Stimulated activated CD4-positive, alpha-beta T cell treated with anti-CD3 and anti-CD28 coated beads, Interleukin-12 subunit alpha, Interleukin-12 subunit beta, amount 100 ng/mL, for 4 hours (primary cell): Measurements from ENCODE around the gene DAPK1.

Experiments used
- DNase-seq: peaks from one replicate; pipeline ENCODE4 v3.0.0-alpha.2; 2020

Gene DAPK1

DNA sequence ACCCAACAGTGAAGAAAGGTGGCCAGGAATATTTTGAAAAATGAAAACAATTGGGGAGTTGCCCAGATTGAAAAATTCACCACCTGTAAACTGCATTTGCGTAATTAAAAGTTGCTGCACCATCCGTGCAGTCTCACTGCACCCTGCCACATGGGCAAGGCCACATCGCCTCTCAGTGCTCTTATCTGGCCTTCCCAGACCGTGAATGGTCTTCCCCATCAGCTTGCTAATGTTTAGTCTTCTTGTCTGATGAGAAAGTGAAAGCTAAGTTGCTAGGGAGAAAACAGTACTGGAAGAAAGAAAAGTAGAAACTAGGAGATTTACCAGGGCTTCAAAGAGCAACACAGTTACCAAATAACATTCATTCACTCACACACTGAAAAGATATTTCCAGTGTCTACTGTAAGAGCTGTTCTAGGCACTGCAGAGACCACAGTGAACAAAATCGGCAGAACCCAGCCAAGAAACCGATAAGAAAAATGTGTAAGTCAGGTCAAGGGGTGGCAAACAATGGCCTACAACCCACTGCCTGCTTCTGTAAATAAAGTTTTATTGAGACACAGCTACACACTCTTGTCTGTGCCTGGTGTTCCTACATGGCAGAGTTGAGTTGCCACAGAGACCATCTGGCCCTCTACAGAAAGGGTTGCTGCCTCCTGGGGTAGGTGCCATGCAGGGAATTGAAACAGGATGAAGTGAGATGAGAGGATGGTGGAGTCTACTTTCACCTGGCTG lies 177.1 kb downstream of the DAPK1 start:
- no peak for DNase-seq

DNA sequence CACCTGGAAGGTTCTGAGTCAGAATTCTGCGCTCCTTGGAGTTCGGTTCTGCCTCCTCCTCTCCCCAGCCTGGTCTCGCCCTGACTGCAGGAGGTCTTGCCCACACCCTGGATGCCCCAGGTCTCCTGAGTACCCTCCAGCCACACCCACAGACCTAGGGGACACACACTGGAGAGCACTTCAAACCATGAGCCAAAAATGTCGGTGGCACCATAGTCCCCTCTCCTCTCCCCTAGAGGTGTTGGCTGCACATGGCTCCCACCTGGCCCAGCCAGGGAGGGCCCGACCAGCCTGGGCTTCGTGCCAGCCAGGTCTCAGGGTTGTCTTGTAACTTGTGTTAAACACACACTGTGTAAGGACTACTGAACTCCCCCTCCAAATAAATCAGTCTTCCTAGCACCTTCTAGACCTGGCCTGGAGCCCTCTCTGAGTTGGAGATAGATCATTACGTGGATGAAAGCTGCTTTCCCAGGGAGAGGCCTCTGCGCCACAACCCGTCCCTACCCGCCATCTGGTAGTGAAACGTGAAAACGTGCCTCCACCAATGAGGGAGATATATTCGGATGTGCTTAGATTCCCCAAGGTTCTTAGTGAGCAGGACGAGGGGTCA lies 178.3 kb downstream of the DAPK1 start:
- no peak for DNase-seq

DNA sequence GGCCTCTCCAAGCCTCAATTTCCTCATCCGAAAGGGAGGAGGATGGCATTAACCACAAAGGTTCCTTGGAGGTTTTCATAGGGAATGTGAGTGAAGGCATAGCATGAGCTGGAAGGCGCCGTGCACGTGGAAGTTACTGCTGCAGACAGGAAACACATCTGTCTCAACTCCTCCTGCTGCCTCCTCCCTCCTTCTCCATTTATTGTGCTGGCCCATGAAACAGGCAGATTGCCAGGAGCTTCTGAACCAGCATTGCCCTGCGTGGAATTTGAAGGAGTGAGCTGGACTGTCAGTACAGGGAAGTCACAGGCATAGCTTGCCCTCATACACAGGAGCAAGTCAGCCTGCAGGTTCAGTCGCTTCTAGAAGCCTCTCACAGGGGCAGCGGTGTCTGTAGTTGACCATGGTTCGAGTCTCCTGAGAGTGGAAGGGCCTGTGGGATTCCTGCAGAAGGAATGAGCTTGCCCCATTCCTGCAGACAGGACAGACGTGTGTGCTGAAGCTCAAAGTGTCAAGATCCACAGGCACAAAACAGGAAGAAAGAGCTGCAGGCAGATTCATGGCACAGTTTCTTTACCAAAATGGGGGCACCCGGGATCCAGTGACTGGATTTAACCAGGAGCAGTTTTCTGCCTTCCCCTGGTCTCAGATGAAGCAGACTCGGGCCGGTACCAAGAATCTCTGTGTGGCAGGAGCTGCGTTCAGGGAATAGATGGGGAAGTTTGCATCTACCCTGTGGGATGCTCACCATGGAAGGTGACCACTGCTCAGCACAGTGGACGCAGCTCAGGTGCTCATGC lies 179.5 kb downstream of the DAPK1 start:
- DNase-seq, result no peak

DNA sequence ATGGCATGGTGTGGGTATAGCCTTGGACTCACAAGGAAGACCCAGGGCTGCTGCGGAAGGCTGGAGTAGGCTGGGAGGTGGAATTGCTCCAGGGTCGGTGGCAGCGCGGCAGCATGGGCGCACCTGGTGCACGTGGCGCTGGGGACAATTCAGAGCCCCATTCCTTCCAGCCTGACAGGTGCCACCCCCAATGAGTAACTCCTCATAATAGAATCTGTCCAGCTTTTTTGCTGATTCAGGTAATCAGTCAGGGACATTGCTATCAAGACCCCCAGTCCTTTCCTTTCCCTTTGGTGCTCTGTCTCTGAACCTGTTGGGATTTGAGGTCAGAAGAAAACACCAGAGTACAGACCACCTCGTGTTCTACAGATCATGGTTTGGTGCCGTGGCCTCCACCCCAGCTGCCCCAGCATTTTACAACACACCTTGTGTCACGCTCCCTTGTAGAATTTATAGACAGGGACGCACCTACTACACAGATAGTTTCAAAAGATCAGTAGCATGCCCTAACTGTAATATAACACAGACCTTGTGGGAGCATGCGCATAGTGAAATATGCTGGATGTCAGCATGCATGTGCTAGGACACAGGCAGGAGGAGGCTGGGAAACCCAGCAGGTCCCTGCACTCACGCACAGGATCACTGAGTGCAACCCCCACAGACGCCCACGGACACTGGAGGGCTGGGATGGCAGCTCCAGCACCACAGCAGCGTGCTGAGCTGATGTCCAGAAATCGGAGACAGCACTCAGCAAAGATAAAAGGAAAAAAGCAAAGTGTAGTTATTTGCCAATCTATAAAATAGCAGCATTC lies 180.3 kb downstream of the DAPK1 start:
- no peak for DNase-seq

DNA sequence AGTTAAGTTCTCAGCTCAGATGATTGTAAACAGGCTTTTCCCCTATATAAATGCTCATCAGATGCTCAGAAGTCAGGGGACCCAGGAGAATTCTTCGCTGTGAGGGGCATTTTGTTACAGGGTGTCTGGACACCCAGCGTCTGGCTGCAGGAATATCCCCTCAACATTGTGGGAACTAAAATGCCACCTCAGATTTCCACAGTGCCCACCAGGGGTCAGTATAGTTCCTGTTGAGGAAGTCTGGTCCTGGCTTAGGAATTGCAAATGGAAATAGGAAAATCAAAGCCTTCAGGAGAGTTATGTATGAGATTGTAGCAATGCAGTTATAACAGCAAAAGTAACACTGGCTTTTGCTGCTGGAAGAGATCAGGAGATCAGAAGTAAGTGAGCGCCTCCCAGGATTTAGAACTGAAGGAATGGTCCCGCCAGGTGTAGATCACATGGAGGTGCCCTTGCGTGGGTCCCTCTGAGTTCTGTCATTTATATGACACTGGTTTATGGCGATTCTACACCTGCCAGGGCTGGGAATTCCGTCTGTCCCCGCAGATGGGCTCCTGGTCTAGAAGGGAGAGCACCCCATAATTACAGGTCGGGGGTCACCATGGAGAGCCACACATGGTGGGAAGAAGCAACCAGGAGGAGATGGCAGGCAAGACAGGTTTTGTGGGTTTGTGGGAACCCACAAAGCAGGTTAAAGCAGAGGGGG lies 181.1 kb downstream of the DAPK1 start:
- peak; percentile 25 for DNase-seq

DNA sequence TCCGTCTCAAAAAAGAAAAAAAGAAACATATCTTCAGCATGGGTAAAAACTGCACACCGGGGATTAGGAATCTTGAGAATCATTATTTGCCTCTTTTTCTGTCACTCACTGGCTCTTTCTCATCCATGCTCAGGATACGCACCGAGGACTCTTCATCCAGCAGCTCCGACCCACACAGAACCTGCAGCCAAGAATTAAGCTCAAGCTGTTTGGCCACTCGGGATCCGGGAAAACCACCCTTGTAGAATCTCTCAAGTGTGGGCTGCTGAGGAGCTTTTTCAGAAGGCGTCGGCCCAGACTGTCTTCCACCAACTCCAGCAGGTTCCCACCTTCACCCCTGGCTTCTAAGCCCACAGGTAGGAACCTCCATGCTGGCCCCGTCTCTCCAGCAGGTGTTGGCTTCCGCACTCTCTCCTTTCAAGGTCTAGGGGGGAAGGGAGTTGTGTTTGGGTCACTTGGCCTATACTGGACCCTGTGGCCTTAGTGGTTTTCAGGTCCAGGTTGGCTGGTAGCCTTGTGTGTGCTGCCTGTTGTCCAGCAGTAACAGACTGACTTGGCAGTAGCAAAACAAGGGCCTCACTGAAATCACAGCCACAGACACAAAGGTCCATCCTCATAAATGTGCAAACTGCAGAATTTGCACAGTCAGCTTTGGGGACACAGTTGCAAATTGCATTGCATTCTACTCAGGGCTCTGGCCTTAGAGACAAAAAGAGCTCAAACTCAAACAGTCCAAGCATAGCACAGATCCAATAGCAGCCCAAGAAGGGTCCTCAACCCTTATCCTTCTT lies 183.8 kb downstream of the DAPK1 start:
- DNase-seq, result no peak

DNA sequence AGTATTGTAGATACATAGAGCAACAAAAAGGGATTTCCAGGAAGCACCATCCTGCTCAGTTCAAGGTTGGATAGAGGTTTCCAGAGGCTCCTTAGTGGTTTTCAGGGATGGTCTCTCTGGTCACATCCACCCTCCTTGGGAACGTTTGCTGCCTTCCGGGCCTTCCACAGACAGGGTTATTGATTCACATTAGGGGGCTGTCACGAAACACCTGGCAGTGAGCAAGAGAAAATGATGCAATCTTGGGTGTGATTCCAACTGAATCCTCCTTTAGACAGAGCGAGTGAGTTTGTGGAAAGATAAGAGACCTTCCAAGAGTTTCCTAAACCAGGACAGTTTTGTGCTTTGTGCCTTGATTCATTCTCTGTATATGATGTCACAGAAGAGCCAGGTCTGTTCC lies 184.4 kb downstream of the DAPK1 start:
- no peak for DNase-seq

DNA sequence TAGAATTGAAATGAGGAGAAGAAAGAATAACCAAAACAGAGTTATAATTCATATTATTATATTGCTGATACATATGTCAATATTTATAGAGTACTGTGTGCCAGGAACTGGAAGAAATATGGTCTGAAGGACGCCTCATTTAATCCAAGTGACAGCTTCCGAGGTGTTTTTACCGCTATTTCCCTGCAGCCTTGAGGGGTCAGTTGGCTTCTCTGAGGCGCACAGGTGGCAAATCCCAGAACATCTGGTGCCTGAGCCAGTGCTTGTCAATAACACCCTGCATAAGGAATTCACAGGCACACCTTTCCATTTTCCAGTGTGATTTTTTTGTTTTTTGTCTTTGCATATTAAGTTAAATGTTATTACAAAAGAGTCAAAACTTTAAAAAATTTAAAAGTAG lies 185.0 kb downstream of the DAPK1 start:
- no peak for DNase-seq

DNA sequence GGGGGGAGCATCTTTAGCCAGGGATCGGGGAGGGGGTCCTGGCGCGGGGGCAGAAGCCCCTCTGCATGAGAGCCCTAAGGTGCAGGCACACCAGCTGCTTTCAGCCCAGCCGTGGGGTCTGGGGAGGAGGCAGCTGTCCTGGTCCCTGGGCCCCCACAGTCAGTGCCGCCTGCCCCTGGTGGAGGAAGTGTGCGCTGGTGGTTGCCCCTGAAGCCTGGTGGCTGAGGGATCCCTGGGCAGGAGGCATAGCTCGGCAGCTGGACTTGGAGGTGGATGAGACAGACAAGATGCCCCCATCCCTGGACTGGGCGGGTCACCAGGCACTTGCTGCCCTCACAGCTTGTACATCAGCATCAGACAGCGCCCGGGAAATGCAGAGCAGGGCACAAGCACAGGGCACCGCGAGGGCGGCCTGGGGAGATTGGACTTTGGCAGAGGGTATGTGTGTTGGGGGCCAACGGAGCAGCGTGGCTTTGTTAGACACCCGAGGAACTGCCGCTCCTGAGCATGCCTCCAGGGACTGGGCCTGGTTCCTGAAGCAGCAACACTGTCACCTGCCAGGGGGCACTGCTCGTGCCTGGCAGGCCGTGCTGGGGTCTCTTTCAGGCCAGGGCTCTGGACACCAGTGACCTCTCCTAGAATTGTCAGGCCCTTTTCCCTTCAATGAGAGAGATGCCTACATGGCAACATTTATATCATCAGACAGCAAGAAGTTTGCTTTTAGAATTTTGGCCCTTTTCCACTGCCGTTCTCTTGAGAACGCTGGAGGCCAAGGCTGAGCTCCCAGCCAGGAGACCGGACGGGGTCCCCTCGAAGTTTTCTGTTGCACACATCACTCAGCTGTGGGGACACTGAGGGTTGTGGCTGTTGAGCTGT lies 186.3 kb downstream of the DAPK1 start:
- no peak for DNase-seq

DNA sequence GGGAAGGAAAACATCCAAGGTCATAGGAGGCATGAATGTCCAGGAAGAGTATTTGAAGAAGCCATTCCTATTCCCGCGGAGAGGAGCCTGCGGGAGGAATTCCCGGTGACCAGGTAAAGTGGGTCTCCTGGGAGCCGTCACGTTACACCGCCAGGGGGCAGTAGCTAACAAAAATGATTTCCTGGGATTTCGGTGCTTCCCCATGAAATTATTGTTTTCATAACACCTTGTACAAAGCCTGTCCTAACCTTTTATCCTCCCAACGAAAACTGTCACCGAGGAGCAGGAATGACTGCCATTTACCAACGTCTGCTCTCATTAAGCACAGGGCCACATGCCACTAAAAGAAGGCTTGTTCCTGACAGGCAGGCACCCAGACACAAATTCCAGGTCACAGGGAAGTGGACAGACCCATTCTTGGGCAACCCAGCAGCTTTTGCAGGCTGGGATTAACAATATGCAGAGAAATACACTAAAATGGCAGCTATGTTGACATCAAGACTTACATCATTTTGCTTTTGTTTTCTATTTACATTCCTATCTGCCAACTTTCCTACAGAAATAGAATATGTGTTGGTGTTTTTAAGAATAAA lies 187.1 kb downstream of the DAPK1 start:
- DNase-seq, result no peak

DNA sequence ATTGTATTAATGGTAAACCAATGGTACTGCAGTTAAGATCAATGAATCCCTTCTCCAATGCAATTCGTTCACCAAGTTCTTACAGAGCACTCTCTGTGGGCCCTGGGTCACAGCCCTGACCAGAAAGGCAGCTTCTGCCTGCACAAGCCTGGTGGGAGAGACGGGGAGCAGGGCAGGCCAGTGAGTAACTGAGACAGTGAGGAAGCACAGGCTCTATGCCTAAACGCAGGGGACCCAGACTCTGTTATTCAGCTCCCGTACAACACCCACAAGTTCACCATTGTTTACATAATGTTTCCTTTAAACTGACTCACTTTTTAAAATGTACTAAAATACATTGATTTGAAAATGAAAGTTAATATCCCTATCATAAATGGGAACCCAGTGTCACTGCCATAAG lies 187.8 kb downstream of the DAPK1 start:
- no peak for DNase-seq

DNA sequence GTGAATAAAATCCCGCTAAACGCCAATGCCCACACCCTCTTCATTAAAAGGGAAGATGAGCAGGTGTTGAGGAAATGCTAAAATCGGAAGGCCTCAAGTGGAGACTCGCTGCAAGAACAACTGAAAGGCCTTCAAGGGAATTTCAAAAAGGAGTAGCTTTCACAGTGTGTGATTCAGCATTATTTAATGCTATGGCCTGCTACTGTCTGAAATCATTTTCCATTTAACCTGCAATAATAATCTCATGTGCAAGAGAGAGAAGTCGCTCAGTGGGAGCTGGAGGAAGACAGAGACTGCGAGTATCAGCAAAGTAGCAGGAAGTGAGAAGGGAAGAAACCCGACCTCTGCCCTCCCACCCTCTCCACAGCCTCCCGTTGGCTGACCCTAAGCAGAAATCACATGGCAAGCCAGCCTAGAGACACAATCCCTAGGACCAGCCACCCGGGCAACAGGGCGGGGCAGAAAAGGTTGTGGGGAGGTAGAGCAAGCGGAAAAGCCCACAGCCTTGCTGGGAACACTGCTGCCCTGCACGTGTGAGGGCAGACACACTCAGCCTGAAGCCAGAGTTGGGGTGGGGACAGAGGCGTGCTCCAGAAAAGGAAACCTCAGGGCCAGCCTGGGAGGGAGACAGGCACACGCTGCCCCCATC lies 188.3 kb downstream of the DAPK1 start:
- DNase-seq, result no peak

DNA sequence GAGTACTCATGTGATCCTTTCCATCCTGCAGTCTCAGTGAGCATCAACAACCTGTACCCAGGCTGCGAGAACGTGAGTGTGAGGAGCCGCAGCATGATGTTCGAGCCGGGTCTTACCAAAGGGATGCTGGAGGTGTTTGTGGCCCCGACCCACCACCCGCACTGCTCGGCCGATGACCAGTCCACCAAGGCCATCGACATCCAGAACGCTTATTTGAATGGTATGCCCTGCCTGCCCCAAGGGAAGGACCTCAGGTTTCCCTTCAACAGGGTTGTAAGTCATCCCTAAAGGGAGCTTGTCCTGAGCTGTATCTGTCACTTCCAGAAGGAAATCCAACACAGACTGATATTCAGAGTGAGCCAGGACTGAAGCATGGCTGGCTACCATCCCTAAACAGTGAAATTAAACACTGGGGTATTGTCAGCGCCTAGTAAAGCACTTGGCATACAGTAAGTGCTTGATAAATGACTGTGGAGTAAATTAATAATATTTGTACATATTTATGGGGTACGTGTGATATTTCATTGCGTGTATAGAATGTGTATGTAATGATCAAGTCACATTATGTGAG lies 188.9 kb downstream of the DAPK1 start:
- DNase-seq, result no peak

DNA sequence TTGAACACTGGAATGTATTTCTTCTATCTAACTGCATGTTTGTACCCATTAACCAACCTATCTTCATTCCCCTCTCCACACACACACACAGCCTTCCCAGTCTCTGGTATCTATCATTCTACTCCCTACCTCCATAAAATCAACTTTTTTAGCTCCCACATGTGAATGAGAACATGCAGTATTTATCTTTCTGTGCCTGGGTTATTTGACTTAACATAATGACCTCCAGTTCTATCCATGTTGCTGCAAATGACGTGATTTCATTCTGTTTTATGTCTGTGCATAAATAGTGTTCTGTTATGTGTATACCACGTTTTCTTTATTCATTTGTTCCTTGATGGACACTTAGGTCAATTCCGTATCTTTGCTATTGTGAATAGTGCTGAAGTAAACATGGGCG lies 189.5 kb downstream of the DAPK1 start:
- no peak for DNase-seq

DNA sequence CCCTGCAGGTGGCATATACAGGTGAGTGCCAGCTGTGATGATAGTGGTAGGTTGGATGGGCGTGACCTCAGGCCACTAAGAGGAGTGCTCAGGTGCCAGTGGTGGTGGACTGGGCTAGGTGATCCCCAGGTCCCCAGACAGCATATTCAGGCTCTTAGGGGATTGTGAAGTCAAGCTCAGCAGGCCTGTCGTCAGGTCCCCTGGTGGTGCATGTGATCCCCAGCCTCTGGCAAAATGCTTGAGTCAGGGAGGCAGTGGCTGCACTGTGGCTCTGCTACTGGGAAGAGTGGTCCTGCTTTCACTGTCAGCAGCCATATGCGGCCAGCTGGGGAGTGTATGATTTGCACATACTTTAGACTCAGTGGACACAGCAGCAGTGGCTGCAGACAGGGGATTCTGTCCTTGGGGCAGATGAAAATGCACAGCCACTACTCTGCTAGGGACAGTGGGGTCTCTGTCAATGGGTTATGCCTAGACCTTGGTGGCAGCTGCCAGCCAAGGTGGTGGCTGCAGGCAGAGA lies 196.6 kb downstream of the DAPK1 start:
- DNase-seq, result no peak

DNA sequence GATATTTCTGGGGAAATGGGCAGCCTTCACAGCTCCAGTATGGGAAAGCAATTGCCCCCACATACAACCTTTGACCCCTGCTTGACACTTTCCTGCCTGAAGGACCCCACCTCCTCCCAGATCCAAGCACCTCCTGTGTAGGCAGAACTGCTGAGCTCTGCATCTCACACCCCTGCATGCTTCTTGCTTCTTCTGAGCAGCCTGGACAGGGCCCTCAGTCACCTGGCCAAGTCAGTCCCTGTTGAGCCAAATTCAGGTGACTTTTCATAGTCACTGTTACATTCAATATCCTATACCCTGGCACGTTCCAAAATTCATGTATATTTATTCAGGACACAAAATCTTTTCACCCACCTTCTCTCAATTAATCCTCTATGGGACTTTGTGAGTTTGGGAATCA lies 197.9 kb downstream of the DAPK1 start:
- DNase-seq, result no peak

DNA sequence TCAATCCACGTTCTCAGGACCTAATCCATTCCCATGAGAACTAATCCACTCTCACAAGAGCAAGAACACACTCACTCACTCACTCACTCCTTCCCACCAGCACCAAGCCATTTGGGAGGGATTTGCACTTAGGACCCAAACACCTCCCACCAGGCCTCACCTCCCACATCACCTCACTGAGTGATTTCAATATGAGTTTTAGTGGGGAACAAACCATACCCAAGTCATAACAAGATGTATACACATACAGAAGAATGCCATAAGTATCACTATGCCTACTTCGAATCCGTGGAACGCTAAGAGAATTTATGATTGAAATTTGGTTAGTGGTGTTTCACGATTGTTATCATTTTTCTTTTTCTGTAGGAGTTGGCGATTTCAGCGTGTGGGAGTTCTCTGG lies 199.0 kb downstream of the DAPK1 start:
- no peak for DNase-seq

DNA sequence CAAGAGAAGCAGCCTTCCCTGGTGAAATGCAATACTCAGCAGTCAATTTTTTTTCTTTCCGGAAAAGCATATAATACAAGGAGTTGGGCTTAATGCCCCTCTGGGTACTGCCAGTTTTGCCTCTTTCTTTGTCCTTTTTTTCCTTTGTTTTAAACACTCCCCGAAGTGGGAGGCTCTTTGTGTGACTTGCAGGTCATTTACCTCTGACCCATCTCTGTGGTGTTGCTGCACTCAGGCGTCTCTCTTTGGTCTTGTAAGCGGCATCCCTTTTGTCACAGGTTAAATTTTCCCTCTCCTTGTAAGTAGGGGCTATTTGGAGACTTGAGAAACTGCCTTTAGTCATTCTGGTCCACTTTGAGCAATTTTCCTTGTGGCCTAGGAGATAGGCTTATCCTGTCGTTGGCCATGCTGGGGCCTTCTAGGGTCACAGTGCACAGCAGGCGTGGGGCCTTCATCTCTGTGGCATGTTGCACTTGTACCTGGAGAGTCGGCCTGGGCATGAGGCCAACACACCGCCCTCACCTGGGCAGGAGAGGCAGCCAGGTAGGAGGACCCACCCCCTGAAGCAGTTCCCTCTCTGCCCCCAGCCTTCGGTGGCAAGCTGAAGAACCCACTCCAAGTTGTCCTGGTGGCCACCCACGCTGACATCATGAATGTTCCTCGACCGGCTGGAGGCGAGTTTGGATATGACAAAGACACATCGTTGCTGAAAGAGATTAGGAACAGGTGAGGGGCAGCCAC lies 200.6 kb downstream of the DAPK1 start:
- DNase-seq, result no peak
